Measurements from ENCODE around the gene STON2.

DNA sequence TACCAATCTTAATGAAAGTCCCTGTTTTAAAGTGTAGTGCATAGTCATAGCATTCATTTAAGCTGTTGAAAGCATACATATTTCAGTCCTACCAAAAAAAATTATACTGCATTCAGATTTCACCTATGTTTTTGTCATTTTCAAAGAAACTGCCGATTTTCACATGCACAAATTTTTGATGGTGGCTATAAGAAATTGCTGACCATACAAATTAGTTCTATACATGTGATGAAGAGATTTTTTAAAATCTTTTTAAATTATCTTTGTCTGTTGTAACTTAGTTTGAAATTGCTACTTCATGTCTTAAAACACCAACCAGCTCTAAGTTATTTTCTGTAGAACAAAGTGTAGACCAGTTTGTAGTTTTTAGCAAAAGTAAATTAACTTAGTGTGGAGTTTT, 175.9 kb downstream of the STON2 start:
- TF ChIP-seq, protein P1, sequence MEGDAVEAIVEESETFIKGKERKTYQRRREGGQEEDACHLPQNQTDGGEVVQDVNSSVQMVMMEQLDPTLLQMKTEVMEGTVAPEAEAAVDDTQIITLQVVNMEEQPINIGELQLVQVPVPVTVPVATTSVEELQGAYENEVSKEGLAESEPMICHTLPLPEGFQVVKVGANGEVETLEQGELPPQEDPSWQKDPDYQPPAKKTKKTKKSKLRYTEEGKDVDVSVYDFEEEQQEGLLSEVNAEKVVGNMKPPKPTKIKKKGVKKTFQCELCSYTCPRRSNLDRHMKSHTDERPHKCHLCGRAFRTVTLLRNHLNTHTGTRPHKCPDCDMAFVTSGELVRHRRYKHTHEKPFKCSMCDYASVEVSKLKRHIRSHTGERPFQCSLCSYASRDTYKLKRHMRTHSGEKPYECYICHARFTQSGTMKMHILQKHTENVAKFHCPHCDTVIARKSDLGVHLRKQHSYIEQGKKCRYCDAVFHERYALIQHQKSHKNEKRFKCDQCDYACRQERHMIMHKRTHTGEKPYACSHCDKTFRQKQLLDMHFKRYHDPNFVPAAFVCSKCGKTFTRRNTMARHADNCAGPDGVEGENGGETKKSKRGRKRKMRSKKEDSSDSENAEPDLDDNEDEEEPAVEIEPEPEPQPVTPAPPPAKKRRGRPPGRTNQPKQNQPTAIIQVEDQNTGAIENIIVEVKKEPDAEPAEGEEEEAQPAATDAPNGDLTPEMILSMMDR (IDR thresholded peaks at IDR 0.05; ENCODE audit: insufficient read depth, low read length, poor library complexity, severe bottlenecking): no peak
- TF ChIP-seq EZH2phosphoT487 (conservative IDR thresholded peaks at IDR 0.05; ENCODE audit: low read length): no peak
